ENCODE measurements around the gene GPR161. TPM values are rescaled to one million over a fixed set of nuclear protein-coding genes. Genes with fewer than 3 reads are reported as not detected.

The GPR161 gene
- total and polyA plus RNA-seq, 7 donors: 0.60 to 23.0 (median 8.9) TPM

- intact Hi-C loops (cut with DNase I): no loop called here
- peaks cover 0 to 9% (median 2%) of the 10 kb centered on the region in 4 donors for H3K4me1 ChIP-seq
- no peak for DNase-seq
- WGBS, 2 donors: 92 to 96% methylated on average over 3 of the region's 3 CpGs
- no peak overlapping the region for H3K27ac ChIP-seq
- no peaks in the 10 kb centered on the region for H3K9me3 ChIP-seq
- H3K36me3 ChIP-seq: no peaks in the 10 kb centered on the region
- TF ChIP-seq POLR2AphosphoS5 (IDR thresholded peaks at IDR 0.05): no peak
- no peak for TF ChIP-seq EP300 (IDR thresholded peaks at IDR 0.05)
- H3K4me3 ChIP-seq: no peak overlapping the region
- H3K27me3 ChIP-seq: no peaks in the 10 kb centered on the region
Observed at GRCh38 chr1:168141871-168142385, 5.2 kb upstream of the GPR161 start.

DNA sequence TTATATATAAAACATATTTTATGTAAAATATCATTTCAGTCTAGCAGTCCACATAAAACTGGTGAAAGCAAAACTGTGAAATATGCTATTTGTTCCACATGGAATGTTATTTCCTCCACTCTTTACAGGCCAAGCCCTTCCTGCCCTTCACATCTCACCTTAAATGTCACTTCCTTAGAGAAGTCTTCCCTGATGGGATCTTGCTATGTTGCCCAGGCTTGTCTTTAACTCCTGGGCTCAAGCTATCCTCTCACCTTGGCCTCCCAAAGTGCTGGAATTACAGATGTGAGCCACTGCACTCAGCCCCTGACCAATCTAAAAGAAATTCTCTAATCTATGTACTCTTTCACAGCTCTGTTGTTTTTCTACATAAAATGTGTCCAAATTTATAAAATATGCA lies 2.3 kb upstream of the GPR161 start:
- no peak for DNase-seq
- TF ChIP-seq POLR2A (IDR thresholded peaks at IDR 0.05) (no peak), POLR2AphosphoS5 (IDR thresholded peaks at IDR 0.05) (no peak), EP300 (IDR thresholded peaks at IDR 0.05) (no peak)
- TF ChIP-seq, protein P1, sequence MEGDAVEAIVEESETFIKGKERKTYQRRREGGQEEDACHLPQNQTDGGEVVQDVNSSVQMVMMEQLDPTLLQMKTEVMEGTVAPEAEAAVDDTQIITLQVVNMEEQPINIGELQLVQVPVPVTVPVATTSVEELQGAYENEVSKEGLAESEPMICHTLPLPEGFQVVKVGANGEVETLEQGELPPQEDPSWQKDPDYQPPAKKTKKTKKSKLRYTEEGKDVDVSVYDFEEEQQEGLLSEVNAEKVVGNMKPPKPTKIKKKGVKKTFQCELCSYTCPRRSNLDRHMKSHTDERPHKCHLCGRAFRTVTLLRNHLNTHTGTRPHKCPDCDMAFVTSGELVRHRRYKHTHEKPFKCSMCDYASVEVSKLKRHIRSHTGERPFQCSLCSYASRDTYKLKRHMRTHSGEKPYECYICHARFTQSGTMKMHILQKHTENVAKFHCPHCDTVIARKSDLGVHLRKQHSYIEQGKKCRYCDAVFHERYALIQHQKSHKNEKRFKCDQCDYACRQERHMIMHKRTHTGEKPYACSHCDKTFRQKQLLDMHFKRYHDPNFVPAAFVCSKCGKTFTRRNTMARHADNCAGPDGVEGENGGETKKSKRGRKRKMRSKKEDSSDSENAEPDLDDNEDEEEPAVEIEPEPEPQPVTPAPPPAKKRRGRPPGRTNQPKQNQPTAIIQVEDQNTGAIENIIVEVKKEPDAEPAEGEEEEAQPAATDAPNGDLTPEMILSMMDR (IDR thresholded peaks at IDR 0.05): no peak
- Histone ChIP-seq H3K4me3 (no peak overlapping the region), H3K27me3 (no peaks in the 10 kb centered on the region), H3K27ac (no peak overlapping the region), H3K36me3 (no peaks in the 10 kb centered on the region), H3K4me1 (peaks cover 0 to 33% (median 19%) of the 10 kb centered on the region in 4 donors), H3K9me3 (no peaks in the 10 kb centered on the region)
- intact Hi-C loops (cut with DNase I): loop anchor here (5.0 kb wide), 2 partner anchors 38 to 88 kb away; partner anchors contain the start of genes SFT2D2 and TIPRL

DNA sequence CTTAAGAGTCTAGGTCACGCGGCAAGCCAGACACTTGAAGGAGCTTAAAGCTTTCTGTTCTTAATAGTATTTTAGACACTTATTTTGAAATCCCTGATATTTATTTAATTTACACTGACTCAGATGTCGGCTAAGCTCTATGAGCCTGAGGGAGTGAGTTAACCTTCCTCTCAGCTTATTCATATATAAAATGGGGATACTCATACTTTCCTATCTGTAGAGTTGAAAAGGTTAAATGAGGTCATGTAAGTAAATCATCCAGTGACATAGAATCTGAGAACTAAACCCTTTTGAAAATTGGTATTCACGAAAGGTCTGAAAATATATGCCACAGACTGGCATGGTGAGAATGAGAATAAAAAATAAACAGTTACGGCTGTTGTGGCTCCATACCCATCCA lies 1.4 kb upstream of the GPR161 start:
- Histone ChIP-seq H3K4me3 (no peak overlapping the region), H3K27me3 (no peaks in the 10 kb centered on the region), H3K36me3 (no peaks in the 10 kb centered on the region), H3K9me3 (no peaks in the 10 kb centered on the region), H3K4me1 (peaks cover 0 to 35% (median 20%) of the 10 kb centered on the region in 4 donors), H3K27ac (peak overlapping the region; percentile 84 to 87 (median 84))
- 85 to 88% methylated on average over 5 of the region's 5 CpGs for WGBS, 2 donors
- no peak for DNase-seq
- TF ChIP-seq EP300 (IDR thresholded peaks at IDR 0.05) (no peak), POLR2AphosphoS5 (IDR thresholded peaks at IDR 0.05) (no peak), POLR2A (IDR thresholded peaks at IDR 0.05) (no peak)
- TF ChIP-seq, protein P1 (IDR thresholded peaks at IDR 0.05): no peak
- intact Hi-C loops (cut with DNase I): loop anchor here (5.0 kb wide), 2 partner anchors 39 to 89 kb away; partner anchors contain the start of genes SFT2D2 and TIPRL

- H3K27ac ChIP-seq: peak overlapping the region; percentile 84 to 87 (median 84)
- TF ChIP-seq EP300 (IDR thresholded peaks at IDR 0.05) (no peak), POLR2AphosphoS5 (IDR thresholded peaks at IDR 0.05) (no peak), POLR2A (IDR thresholded peaks at IDR 0.05) (no peak)
- TF ChIP-seq, protein P1 (IDR thresholded peaks at IDR 0.05): no peak
- H3K4me1 ChIP-seq: peaks cover 0 to 35% (median 20%) of the 10 kb centered on the region in 4 donors
- no peaks in the 10 kb centered on the region for H3K36me3 ChIP-seq
- intact Hi-C loops (cut with DNase I): loop anchor here (2.0 to 5.0 kb wide), 3 partner anchors 40 to 90 kb away; partner anchors contain the start of genes SFT2D2 and TIPRL
- whole genome bisulfite sequencing, 2 donors: 8 to 17% methylated on average over 6 of the region's 6 CpGs
- H3K27me3 ChIP-seq: no peaks in the 10 kb centered on the region
- no peak for DNase-seq
- peak overlapping the region; percentile 66 to 92 (median 89) for H3K4me3 ChIP-seq
- no peaks in the 10 kb centered on the region for H3K9me3 ChIP-seq
Observed at GRCh38 chr1:168137515-168137821, 738 bp upstream of the GPR161 start.

- intact Hi-C loops (cut with DNase I): loop anchor here (2.0 to 5.0 kb wide), 3 partner anchors 41 to 91 kb away; partner anchors contain the start of genes SFT2D2 and TIPRL
- peak overlapping the region; percentile 84 to 87 (median 84) for H3K27ac ChIP-seq
- TF ChIP-seq EP300 (IDR thresholded peaks at IDR 0.05): no peak
- TF ChIP-seq, protein P1 (IDR thresholded peaks at IDR 0.05): no peak
- TF ChIP-seq POLR2AphosphoS5 (IDR thresholded peaks at IDR 0.05): no peak
- no peak for TF ChIP-seq POLR2A (IDR thresholded peaks at IDR 0.05)
Observed at GRCh38 chr1:168135921-168136708, 615 bp downstream of the GPR161 start.

More at GRCh38 chr1:168135921-168136708, 615 bp downstream of the GPR161 start:
- DNase-seq: peak; percentile 67
- Histone ChIP-seq H3K4me1 (peaks cover 0 to 35% (median 20%) of the 10 kb centered on the region in 4 donors), H3K27me3 (no peaks in the 10 kb centered on the region), H3K4me3 (peak overlapping the region; percentile 66 to 92 (median 89)), H3K9me3 (no peaks in the 10 kb centered on the region), H3K36me3 (no peaks in the 10 kb centered on the region)
- 1% methylated on average over 63 of the region's 63 CpGs for WGBS, 2 donors
